Breast epithelium (tissue), 4 donors: ENCODE measurements around the gene RASD2. TPM values are rescaled to one million over a fixed set of nuclear protein-coding genes. Genes with fewer than 3 reads are reported as not detected.

Experiments used
- DNase-seq, 2 donors: peaks; one replicate each; pipeline ENCODE4 v3.0.0-alpha.2; 2019; ENCODE audit warnings: low spot score in 2 of 2
- H3K27ac ChIP-seq, 2 donors: fragments of 200-600 bp; sonication (generic) in 1 of 2; one replicate each; pipeline ENCODE4 v1.5.1; 2016 to 2019; ENCODE audit warnings: mild to moderate bottlenecking in 1 of 2
- H3K27me3 ChIP-seq, 2 donors: fragments of 200-600 bp; sonication (generic) in 1 of 2; one replicate each; pipeline versions ENCODE4 v1.5.1 to v1.6.0; 2017 to 2019; ENCODE audit warnings: control low read depth in 1 of 2, mild to moderate bottlenecking in 1 of 2
- H3K36me3 ChIP-seq: fragments of 200-600 bp; one replicate; pipeline ENCODE4 v1.5.1; 2019
- H3K4me1 ChIP-seq, 2 donors: fragments of 200-600 bp; sonication (generic); one replicate each; pipeline ENCODE4 v1.5.1; 2016 to 2019; ENCODE audit warnings: control low read depth in 1 of 2
- H3K4me3 ChIP-seq, 3 donors: fragments of 200-600 bp; sonication (generic); 1 replicate in 2 of 3; 2 replicates in 1 of 3; pipeline ENCODE4 v1.5.1; 2016 to 2019; ENCODE audit warnings: mild to moderate bottlenecking in 3 of 3, moderate library complexity in 2 of 3
- H3K9me3 ChIP-seq, 2 donors: fragments of 200-600 bp; sonication (generic) in 1 of 2; one replicate each; pipeline ENCODE4 v1.5.1; 2016 to 2019; ENCODE audit warnings: control low read depth in 1 of 2
- POLR2A ChIP-seq: fragments of 450-650 bp; IDR thresholded peaks from one replicate; pipeline ENCODE4 v1.6.1; 2016; ENCODE audit warnings: antibody characterized with exemption, mild to moderate bottlenecking, moderate library complexity
- POLR2AphosphoS5 ChIP-seq, 3 donors: sonication (generic); formaldehyde crosslinking; IDR thresholded peaks; one replicate each; pipeline ENCODE4 v1.6.1; 2017; ENCODE audit warnings: antibody characterized with exemption in 3 of 3
- intact Hi-C: fragments of 100-400 bp; cut with DNase I; formaldehyde crosslinking; loops from one replicate; pipeline ENCODE4 v1.15.1; 2023; ENCODE audit warnings: low total_unique reads
- total RNA-seq, 3 donors: library from RNA; depleted of rRNA; stranded (reverse); fragments of >200 nt; gene quantifications; one replicate each; pipeline ENCODE4 v1.1.0, GENCODE V29; 2016
- TF ChIP-seq, protein P1 (sequence below), 3 donors: fragments of 450-650 bp; IDR thresholded peaks; one replicate each; pipeline ENCODE4 v1.5.1; 2016 to 2017; ENCODE audit warnings: antibody characterized with exemption in 3 of 3, mild to moderate bottlenecking in 3 of 3, moderate library complexity in 3 of 3

Gene RASD2
- total RNA-seq, 3 donors from 2014 or later = 0.16 to 1.3 (median 0.88) TPM

DNA sequence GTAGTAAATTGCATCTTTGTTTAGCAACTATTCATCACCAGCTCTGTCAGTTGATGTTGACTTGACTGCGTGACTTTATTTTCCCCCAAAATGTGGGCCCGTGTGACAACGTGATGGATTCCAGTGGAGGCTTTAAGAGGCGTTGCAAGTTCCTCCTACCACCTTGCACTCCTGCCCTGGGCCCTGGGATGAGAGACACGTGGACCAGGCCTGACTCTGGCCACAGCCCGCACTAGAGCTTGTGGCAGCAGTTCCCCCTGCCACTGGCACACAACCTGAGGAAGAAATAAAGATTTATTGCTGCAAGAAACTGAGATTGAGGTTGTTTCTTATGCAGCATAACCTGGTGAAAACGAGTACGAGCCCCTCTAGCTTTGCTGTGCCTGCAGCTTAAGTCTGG lies 31.9 kb downstream of the RASD2 start:
- no peak for DNase-seq
- intact Hi-C loops = no loop called here
- Histone ChIP-seq H3K27me3 (no peaks in the 10 kb centered on the region), H3K4me3 (no peak overlapping the region), H3K27ac (no peak overlapping the region), H3K36me3 (no peaks in the 10 kb centered on the region), H3K4me1 (no peaks in the 10 kb centered on the region), H3K9me3 (no peaks in the 10 kb centered on the region)
- TF ChIP-seq, protein P1, sequence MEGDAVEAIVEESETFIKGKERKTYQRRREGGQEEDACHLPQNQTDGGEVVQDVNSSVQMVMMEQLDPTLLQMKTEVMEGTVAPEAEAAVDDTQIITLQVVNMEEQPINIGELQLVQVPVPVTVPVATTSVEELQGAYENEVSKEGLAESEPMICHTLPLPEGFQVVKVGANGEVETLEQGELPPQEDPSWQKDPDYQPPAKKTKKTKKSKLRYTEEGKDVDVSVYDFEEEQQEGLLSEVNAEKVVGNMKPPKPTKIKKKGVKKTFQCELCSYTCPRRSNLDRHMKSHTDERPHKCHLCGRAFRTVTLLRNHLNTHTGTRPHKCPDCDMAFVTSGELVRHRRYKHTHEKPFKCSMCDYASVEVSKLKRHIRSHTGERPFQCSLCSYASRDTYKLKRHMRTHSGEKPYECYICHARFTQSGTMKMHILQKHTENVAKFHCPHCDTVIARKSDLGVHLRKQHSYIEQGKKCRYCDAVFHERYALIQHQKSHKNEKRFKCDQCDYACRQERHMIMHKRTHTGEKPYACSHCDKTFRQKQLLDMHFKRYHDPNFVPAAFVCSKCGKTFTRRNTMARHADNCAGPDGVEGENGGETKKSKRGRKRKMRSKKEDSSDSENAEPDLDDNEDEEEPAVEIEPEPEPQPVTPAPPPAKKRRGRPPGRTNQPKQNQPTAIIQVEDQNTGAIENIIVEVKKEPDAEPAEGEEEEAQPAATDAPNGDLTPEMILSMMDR (IDR thresholded peaks at IDR 0.05) = no peak
- TF ChIP-seq POLR2A (no peak), POLR2AphosphoS5 (IDR thresholded peaks at IDR 0.05) (no peak)

DNA sequence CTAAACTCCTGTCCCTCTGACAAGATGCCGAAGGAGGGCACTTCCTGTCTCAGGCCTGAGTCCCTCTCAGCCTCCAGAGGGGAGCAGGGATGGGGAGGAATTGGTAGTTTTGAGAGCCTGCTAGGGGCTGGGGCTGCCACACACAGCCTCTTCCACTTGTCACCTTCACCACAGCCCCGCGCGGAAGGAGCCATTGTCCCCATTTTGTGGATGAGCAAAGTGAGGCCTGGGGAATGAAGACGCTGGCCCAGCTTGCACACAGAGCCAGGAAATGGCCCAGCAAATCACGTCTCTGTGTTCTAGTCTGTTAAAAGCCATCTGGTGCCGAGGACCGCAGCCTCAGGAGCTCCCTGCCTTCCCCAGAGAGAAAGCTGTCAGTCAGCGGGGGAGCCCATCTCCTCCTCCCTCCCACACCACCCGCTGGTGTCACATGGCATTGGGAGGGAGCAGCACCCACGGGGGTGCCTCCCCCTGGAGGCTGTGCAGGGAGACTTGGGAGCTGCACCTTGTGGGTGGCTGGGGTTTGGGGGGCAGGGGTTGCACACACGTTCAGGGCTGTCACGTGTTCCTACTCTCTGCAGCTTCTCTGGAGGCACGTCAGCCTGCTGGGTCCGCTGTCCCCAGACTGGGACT lies 34.6 kb downstream of the RASD2 start:
- DNase-seq = no peak
- intact Hi-C loops = no loop called here
- H3K4me1 ChIP-seq = no peaks in the 10 kb centered on the region
- H3K27me3 ChIP-seq = no peaks in the 10 kb centered on the region
- no peak overlapping the region for H3K27ac ChIP-seq
- H3K4me3 ChIP-seq = no peak overlapping the region
- TF ChIP-seq POLR2A (no peak), POLR2AphosphoS5 (IDR thresholded peaks at IDR 0.05) (no peak)
- TF ChIP-seq, protein P1 (IDR thresholded peaks at IDR 0.05) = no peak
- no peaks in the 10 kb centered on the region for H3K9me3 ChIP-seq
- no peaks in the 10 kb centered on the region for H3K36me3 ChIP-seq

DNA sequence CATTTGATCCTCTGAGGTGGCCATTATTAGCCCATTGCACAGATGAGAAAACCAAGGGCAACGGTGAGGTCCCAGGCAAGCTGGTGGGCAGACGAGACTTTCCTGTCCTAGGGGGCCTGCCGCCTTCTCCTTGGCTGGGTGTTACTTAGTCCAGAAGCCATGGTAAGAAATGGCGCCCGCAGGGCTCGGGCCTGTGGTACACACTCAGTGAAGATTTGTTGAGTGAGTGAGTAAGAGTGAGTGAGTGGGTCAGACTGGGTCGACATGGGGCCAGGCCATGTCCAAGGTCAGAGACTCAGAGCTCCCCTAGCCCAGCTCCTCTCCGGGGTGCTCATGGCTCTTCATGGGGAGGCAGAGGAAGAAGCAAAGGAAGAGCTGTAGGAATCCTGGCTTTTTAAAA lies 36.0 kb downstream of the RASD2 start:
- Histone ChIP-seq H3K4me1 (no peaks in the 10 kb centered on the region), H3K27ac (no peak overlapping the region), H3K9me3 (no peaks in the 10 kb centered on the region), H3K4me3 (no peak overlapping the region), H3K36me3 (no peaks in the 10 kb centered on the region), H3K27me3 (no peaks in the 10 kb centered on the region)
- TF ChIP-seq, protein P1 (IDR thresholded peaks at IDR 0.05) = no peak
- intact Hi-C loops = no loop called here
- no peak for DNase-seq

DNA sequence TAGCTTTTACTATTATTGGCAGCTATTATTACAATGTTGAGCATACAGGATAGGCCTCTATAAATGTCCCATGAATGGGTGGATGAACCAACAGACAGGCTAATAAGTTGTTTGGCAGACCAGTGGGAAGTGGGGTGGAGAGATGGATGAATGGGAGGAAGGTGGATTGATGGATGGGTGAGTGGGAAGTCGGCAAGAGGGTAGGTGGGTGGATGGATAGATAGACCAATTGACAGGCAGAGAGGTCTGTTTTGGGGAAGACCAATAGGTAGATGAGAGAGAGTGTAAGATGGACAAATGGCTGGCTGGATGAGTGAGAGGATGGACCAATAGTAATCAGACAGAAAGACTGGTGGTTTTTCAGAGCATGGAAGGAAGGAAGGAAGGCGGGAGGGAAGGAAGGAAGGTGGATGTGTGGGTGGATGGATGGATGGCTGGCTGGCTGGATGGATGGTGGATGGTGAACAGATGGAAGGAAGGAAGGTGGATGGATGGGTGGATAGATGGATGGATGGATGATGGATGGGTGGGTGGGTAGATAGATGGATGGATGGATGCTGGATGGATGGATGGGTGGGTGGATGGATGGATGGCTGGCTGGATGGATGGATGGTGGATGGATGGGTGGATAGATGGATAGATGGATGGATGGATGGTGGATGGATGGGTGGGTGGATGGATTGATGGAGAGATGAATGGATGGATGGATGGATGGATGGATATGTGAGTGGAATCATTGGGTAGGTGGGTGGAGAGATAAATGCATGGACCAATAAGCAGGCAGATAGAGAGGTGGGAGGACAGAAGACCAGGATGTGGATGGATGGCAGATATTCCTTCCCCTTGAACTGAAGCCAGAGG lies 37.4 kb downstream of the RASD2 start:
- no peaks in the 10 kb centered on the region for H3K36me3 ChIP-seq
- H3K27me3 ChIP-seq = no peaks in the 10 kb centered on the region
- no peaks in the 10 kb centered on the region for H3K9me3 ChIP-seq
- H3K4me3 ChIP-seq = no peak overlapping the region
- DNase-seq = no peak
- H3K27ac ChIP-seq = no peak overlapping the region
- no peak for TF ChIP-seq POLR2AphosphoS5 (IDR thresholded peaks at IDR 0.05)
- intact Hi-C loops = loop anchor here (2.0 kb wide), 1 partner anchor 75 kb away; no protein-coding TSS in a partner anchor
- H3K4me1 ChIP-seq = peaks cover 0 to 4% of the 10 kb centered on the region in 2 donors

DNA sequence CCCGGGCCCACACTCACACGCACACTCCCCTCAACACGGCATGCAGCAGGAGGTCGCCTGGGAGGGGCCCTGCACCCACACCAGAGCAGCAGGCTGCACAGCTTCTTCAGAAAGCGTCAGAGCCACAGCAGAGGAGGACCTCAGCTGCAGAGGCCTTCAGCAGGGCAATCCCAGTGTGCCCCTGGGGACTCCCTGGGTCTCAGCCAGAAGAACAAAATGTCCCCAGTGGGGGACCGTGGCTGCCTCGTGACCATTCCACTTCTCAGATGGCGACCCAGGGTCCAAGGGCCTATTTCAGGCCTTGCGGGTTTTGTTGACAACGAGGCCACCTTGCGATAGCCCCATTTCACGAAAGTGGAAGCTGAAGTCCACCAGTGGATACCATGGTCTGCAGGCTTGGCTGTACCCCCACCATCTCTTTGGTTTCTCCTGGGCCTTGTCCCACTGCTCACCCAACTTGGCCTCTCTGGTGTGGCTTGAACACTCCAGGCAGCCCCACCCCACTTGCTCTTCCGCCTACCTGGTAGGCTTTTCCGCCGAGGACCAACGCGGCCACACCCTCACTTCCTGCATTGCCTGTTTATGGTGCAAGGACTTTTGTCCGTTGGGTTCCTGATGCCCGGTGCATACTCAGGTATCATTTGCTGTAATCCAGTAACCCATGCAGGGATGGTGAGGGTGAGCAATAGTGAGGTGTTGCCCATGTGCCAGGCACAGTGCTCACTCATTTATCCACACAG lies 38.4 kb downstream of the RASD2 start:
- intact Hi-C loops = loop anchor here (2.0 kb wide), 1 partner anchor 76 kb away; no protein-coding TSS in a partner anchor
- H3K4me3 ChIP-seq = no peak overlapping the region
- H3K27me3 ChIP-seq = no peaks in the 10 kb centered on the region
- peaks cover 0 to 4% of the 10 kb centered on the region in 2 donors for H3K4me1 ChIP-seq
- H3K9me3 ChIP-seq = no peaks in the 10 kb centered on the region
- TF ChIP-seq POLR2A (no peak), POLR2AphosphoS5 (IDR thresholded peaks at IDR 0.05) (no peak)
- TF ChIP-seq, protein P1 (IDR thresholded peaks at IDR 0.05) = no peak
- no peak overlapping the region for H3K27ac ChIP-seq
- no peaks in the 10 kb centered on the region for H3K36me3 ChIP-seq
- no peak for DNase-seq
